NCI-H82 treated with DMSO at 0.1 percent for 48 hours (cell line): ENCODE measurements around the gene ABCC12.

Experiments
- DNase-seq: peaks from one replicate; lab custom pipeline; 2025; ENCODE audit not compliant: unreplicated experiment; lab: John Stamatoyannopoulos, UW

Gene ABCC12

DNA sequence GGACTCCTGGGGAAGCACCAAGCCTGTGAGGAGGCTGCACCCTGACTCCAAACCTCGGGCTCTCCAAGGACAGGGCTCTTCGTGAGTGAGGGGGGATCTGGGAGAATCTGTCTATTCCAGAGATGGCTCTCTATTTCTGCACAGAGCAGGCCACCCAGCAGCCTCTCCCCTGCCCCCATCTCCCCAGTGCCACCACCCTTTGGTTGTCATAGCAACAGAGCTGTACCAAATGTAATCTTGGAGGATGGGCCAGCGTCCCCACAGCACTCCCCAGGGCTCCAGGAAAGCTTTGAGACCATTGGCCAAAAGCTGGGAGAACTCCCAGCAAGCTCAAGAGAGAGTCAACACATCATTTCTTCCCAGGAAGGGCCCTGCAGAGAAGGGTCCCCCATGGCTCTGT is 49.3 kb downstream of the ABCC12 start:
- DNase-seq, result no peak
